GM12874 (cell line): Measurements from ENCODE around the gene SIGLECL1.
"Not testable (repeated sequence)": the region's sequence is repeated elsewhere in the genome, so short reads cannot be mapped to it uniquely, and the experiment has no call there.

Experiments
- CTCF ChIP-seq: IDR thresholded peaks from 2 replicates; pipeline ENCODE4 v1.5.1; 2011; ENCODE audit warnings: low read depth, mild to moderate bottlenecking, control low read depth, low read length, moderate library complexity; ENCODE audit not compliant: insufficient read depth

SIGLECL1 gene

GRCh38 chr19:51219307-51219706, 31.6 kb upstream of the SIGLECL1 start:
- TF ChIP-seq CTCF: no peak

GRCh38 chr19:51219971-51220370, 30.9 kb upstream of the SIGLECL1 start:
- no peak for TF ChIP-seq CTCF

- TF ChIP-seq CTCF: no peak
Observed at GRCh38 chr19:51220996-51221395, 29.9 kb upstream of the SIGLECL1 start.

GRCh38 chr19:51224163-51224641, 26.7 kb upstream of the SIGLECL1 start:
- no peak for TF ChIP-seq CTCF

- not testable (repeated sequence) for TF ChIP-seq CTCF
Observed at GRCh38 chr19:51224898-51225393, 25.9 kb upstream of the SIGLECL1 start, which contains the start of gene CD33. Gene CD33, plus strand, starts transcription at chr19:51225080. Its CDS starts 39 bp downstream, at chr19:51225119.

GRCh38 chr19:51226067-51226466, 24.8 kb upstream of the SIGLECL1 start:
- no peak for TF ChIP-seq CTCF

GRCh38 chr19:51227326-51227725, 23.6 kb upstream of the SIGLECL1 start:
- TF ChIP-seq CTCF: no peak
